ENCODE results near the gene MST1R. TPM values are rescaled to one million over a fixed set of nuclear protein-coding genes. Genes with fewer than 3 reads are reported as not detected.
A peak's percentile ranks its signal among the peaks of the same experiment; 100 is the strongest.

MST1R gene
- total and polyA plus RNA-seq, 2 donors (not counting 3 experiments of a cell fraction or from before 2014, with no cell fraction given) = 0.93 to 2.4 TPM

DNA sequence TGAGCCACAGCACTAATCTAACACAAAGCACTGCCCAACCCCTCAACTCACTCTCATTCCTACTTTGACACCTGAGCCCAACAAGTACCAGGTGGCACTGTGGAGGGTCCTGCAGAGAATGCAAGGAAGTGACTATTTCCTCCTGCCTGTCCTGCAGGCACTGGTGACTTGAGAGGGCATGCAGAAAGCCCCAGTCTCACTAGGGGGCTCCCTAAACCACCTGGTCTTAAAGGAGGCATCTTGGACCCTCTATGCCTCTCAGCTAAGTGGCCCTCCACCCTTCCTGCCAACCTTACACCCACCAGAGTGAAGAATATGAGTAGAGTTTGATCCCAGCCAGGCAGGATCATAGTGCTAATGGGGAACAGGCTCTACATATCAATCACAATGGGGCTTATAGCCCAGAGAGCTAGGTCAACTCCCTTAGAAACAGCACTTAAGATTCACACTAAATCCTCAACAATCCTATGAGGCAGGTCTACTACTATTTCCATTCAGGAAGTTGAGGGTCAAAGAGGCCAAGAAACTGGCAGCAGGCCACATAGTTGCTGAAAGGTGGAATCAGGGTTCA is 62.5 kb downstream of the MST1R start:
- H3K9ac ChIP-seq (replicated peaks; ENCODE audit: extremely low read depth, insufficient read depth, low read length) = no peak overlapping the region
- no peaks in the 10 kb centered on the region for H3K9me1 ChIP-seq (replicated peaks; ENCODE audit: control insufficient read depth, extremely low read depth, insufficient read depth, low read length)
- H3K9me3 ChIP-seq (replicated peaks; ENCODE audit: control insufficient read depth, insufficient read depth, low read length) = no peaks in the 10 kb centered on the region
- no peak overlapping the region for H3K4me2 ChIP-seq (ENCODE audit: insufficient read depth, low read length)
- H3K27me3 ChIP-seq (ENCODE audit: control insufficient read depth in 2 of 2, insufficient read depth in 2 of 2, low read length in 2 of 2) = no peaks in the 10 kb centered on the region
- TF ChIP-seq GATA2 (IDR thresholded peaks at IDR 0.05; ENCODE audit: insufficient read depth, insufficient read length, low read depth, low read length) (no peak), EZH2 (IDR thresholded peaks at IDR 0.05; ENCODE audit: borderline replicate concordance, low read depth, low read length, severe bottlenecking) (no peak)
- TF ChIP-seq, protein P1, sequence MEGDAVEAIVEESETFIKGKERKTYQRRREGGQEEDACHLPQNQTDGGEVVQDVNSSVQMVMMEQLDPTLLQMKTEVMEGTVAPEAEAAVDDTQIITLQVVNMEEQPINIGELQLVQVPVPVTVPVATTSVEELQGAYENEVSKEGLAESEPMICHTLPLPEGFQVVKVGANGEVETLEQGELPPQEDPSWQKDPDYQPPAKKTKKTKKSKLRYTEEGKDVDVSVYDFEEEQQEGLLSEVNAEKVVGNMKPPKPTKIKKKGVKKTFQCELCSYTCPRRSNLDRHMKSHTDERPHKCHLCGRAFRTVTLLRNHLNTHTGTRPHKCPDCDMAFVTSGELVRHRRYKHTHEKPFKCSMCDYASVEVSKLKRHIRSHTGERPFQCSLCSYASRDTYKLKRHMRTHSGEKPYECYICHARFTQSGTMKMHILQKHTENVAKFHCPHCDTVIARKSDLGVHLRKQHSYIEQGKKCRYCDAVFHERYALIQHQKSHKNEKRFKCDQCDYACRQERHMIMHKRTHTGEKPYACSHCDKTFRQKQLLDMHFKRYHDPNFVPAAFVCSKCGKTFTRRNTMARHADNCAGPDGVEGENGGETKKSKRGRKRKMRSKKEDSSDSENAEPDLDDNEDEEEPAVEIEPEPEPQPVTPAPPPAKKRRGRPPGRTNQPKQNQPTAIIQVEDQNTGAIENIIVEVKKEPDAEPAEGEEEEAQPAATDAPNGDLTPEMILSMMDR (IDR thresholded peaks at IDR 0.05; ENCODE audit: extremely low read depth in 1 of 2, insufficient read depth in 1 of 2, low read depth in 1 of 2, low read length in 2 of 2) = peak; percentile 53 to 72
- peaks cover 15% of the 10 kb centered on the region for H3K4me1 ChIP-seq (ENCODE audit: control insufficient read depth, extremely low read depth, insufficient read depth, low read length)
- H3K36me3 ChIP-seq (ENCODE audit: control insufficient read depth in 2 of 2, extremely low read depth in 1 of 2, insufficient read depth in 2 of 2, low read length in 2 of 2) = peaks cover 0 to 2% of the 10 kb centered on the region in 2 experiments
- DNase-seq (ENCODE audit: low read depth, low spot score) (peak; percentile 61), FAIRE-seq (peak; percentile 75)
- CTCF ChIA-PET = interaction anchor here (0.6 to 11.8 kb wide), 21 partner anchors 8 to 385 kb away, joined by 3 to 545 read pairs (median 4); partner anchors contain the start of genes CDHR4, INKA1, MON1A and MST1R
- H3K4me3 ChIP-seq (replicated peaks in 1 of 3; ENCODE audit: insufficient read depth in 1 of 3, low read depth in 1 of 3, low read length in 3 of 3) = no peak overlapping the region
- no peaks in the 10 kb centered on the region for H4K20me1 ChIP-seq (replicated peaks; ENCODE audit: control insufficient read depth, extremely low read depth, insufficient read depth, low read length)
- intact Hi-C loops (cut with micrococcal nuclease) = loop anchor here (1.0 to 2.0 kb wide), 2 partner anchors 65 to 252 kb away; no protein-coding TSS in a partner anchor
- dilution Hi-C loops (cut with MboI; ENCODE audit: extremely low pct_ligation_motif_present, low sequenced_read_pairs) = no loop called here
- H3K79me2 ChIP-seq (ENCODE audit: control insufficient read depth, insufficient read depth, low read length) = no peaks in the 10 kb centered on the region
- no peak overlapping the region for H3K27ac ChIP-seq (ENCODE audit: insufficient read depth, low read depth, low read length)
- POLR2A ChIA-PET = no interaction called here
- no peak overlapping the region for H2AFZ ChIP-seq (ENCODE audit: low read depth, low read length)
- BruUV-seq (replicated peaks) = no TSS peak

DNA sequence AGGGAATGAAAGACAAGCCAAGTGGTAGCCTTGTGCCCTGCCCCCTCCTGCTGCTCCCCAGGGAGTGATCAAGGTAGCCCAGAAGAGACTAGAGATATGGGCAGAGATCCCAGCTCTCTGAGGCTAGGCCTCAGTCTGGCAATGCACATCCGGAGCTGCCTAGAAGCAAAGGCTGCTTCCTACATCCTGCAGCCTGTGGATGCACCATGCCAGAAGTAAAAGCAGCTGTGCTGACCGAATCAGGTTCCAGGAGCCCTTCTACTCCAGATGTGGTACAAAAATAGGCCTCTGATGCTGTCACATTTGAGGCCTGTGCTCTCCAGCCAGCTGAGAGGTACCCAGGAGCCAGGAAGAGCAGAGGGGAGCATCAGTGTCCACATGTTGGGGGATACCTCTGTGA is 63.3 kb downstream of the MST1R start:
- POLR2A ChIA-PET = interaction anchor here (0.7 kb wide), 1 partner anchor 33 kb away, joined by 6 read pairs; no protein-coding TSS in a partner anchor
- no peak for FAIRE-seq
- Histone ChIP-seq H4K20me1 (replicated peaks; ENCODE audit: control insufficient read depth, extremely low read depth, insufficient read depth, low read length) (no peaks in the 10 kb centered on the region), H3K27ac (ENCODE audit: insufficient read depth, low read depth, low read length) (no peak overlapping the region), H3K9ac (replicated peaks; ENCODE audit: extremely low read depth, insufficient read depth, low read length) (no peak overlapping the region), H3K4me3 (replicated peaks in 1 of 3; ENCODE audit: insufficient read depth in 1 of 3, low read depth in 1 of 3, low read length in 3 of 3) (no peak overlapping the region), H3K4me1 (ENCODE audit: control insufficient read depth, extremely low read depth, insufficient read depth, low read length) (peaks cover 15% of the 10 kb centered on the region), H3K79me2 (ENCODE audit: control insufficient read depth, insufficient read depth, low read length) (no peaks in the 10 kb centered on the region), H3K9me1 (replicated peaks; ENCODE audit: control insufficient read depth, extremely low read depth, insufficient read depth, low read length) (no peaks in the 10 kb centered on the region), H3K4me2 (ENCODE audit: insufficient read depth, low read length) (no peak overlapping the region), H3K27me3 (ENCODE audit: control insufficient read depth in 2 of 2, insufficient read depth in 2 of 2, low read length in 2 of 2) (no peaks in the 10 kb centered on the region), H2AFZ (ENCODE audit: low read depth, low read length) (no peak overlapping the region), H3K36me3 (ENCODE audit: control insufficient read depth in 2 of 2, extremely low read depth in 1 of 2, insufficient read depth in 2 of 2, low read length in 2 of 2) (peaks cover 0 to under 1% of the 10 kb centered on the region in 2 experiments), H3K9me3 (replicated peaks; ENCODE audit: control insufficient read depth, insufficient read depth, low read length) (no peaks in the 10 kb centered on the region)
- intact Hi-C loops (cut with micrococcal nuclease) = loop anchor here (2.0 kb wide), 1 partner anchor 252 kb away; no protein-coding TSS in a partner anchor
- CTCF ChIA-PET = interaction anchor here (1.2 to 11.8 kb wide), 8 partner anchors 10 to 301 kb away, joined by 4 to 545 read pairs (median 12); partner anchors contain the start of genes CDHR4, INKA1, MST1R and UBA7
- BruUV-seq (replicated peaks) = no TSS peak
- DNase-seq (ENCODE audit: low read depth, low spot score) = no peak
- TF ChIP-seq MYC (IDR thresholded peaks at IDR 0.05; ENCODE audit: low read depth, low read length) = no peak
- no peak for TF ChIP-seq EZH2 (IDR thresholded peaks at IDR 0.05; ENCODE audit: borderline replicate concordance, low read depth, low read length, severe bottlenecking)
- TF ChIP-seq, protein P1 (IDR thresholded peaks at IDR 0.05; ENCODE audit: extremely low read depth in 1 of 2, insufficient read depth in 1 of 2, low read depth in 1 of 2, low read length in 2 of 2) = no peak
- TF ChIP-seq GATA2 (IDR thresholded peaks at IDR 0.05; ENCODE audit: insufficient read depth, insufficient read length, low read depth, low read length) = no peak
- no peak for TF ChIP-seq FOS (IDR thresholded peaks at IDR 0.05; ENCODE audit: borderline replicate concordance, insufficient read depth, low read length)
- TF ChIP-seq JUN (IDR thresholded peaks at IDR 0.05; ENCODE audit: borderline replicate concordance, insufficient read depth, insufficient read length, low read depth) = no peak
- TF ChIP-seq POLR2A (IDR thresholded peaks at IDR 0.05; ENCODE audit: low read depth, low read length) = no peak
- TF ChIP-seq, protein P2, sequence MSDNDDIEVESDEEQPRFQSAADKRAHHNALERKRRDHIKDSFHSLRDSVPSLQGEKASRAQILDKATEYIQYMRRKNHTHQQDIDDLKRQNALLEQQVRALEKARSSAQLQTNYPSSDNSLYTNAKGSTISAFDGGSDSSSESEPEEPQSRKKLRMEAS (IDR thresholded peaks at IDR 0.05; ENCODE audit: insufficient read depth, insufficient read length) = no peak
- TF ChIP-seq POLR2AphosphoS5 (IDR thresholded peaks at IDR 0.05; ENCODE audit: insufficient read depth, low read depth, low read length) = no peak
- dilution Hi-C loops (cut with MboI; ENCODE audit: extremely low pct_ligation_motif_present, low sequenced_read_pairs) = no loop called here
